HG02588 (cell line): Measurements from ENCODE around the gene CTDSPL.
A peak's percentile ranks its signal among the peaks of the same experiment; 100 is the strongest.

Source experiments
- ATAC-seq: cut with Tn5 transposase; IDR thresholded peaks from one replicate; pipeline ENCODE4 v1.9.1; 2021; ENCODE audit warnings: mild to moderate bottlenecking, moderate library complexity; ENCODE audit not compliant: unreplicated experiment

Gene CTDSPL

DNA sequence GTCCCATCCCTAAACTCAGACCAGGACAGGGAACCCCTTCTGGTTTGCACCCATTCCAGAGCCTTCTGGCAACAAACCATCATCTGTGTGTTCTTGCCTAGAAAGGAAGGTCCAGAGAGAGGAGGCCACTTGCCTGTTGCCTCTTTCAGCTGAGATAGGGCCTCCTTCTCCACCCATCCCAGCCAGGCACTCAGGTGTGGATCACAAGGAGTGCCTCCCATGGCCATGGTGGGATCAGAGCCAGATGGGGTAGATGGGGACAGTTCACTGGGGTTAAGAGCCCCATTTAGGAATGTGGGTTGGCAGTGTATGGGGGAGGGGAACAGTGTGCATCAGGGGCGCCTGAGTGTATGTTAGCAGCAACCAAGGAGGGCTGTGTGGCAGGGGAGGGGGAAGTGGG is 8.9 kb upstream of the CTDSPL start:
- no peak for ATAC-seq

DNA sequence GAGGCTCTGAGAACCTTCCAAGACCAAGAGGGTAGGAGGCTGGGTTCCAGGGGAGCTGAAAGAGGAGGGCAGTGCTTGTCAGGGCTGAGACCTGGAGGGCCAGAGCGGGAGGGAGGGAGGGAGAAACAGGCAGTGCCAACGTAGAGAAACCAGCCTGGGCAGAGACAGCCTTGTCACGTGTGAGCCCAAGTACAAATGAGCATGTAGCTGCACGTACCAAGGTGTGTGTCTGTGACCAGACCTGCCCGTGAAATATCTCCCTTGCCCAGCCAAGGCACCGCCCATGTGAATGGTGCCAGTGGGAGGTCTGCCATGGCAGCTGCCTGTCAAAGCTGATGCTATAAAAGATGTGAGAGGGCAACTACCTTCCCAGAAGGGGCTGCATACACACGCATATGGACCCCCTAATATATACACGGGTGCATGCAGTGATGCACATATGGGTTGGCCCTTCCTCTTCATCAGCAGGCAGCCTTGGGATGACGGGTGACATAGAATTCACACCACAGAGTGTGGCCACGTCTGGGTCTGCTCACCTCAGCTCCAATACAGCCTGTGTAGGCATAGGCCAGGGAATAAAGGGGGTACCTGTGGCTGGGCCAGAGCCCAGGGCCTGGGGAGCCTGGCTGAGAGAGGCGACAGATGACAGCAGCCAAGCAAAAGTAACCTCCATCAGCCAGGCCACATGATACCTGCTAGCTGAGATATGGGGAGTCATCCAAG is 7.8 kb upstream of the CTDSPL start:
- ATAC-seq = no peak

DNA sequence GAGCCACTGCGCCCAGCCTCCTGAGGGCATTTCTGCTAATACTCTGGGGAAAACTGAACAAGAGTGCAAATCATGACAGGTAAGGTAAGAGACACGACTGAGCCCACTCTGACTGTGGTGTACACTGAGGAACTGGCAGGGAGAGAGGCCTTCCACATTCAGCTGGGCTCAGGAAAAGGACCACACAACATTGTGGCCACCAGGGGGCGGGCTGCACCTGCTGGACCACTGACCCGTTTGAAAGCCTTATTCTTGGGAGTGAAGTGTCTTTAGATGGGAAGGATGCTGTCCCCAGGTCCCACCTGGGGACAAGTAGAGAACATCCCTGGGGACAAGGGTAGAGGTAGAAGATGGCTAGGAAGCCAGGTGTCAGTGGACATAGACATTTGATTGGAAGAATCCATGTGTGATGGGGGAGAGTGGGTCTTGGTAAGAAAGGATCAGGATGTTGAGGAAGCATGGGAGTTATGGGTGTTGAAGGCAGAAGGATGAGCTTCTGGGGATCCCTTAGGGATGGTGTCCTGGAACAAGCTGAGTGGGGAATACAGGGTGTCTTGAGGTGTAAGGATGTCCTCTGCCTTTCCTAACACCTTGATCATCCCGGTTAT is 6.2 kb upstream of the CTDSPL start:
- peak; percentile 46 for ATAC-seq

DNA sequence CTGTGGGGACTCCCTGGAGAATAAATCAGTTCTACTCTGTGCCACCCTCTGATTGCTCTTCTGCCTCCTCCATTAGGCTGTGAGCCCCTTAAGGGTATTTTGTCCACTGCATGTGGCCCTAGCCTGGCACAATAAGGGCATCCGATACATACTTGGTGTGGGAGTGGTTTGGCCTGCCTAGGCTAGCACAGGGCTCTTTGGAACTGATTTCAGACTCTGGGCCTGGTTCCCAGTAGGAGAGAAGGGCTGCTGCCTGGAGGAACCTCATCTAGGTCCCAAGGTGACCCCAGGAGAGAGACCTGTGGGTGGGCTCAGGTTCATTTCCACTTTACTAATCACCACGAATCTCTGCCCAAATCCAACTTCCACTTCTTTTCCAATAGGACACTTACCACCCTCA is 5.3 kb upstream of the CTDSPL start:
- ATAC-seq = no peak

GRCh38 chr3:37858742-37859141 is 2.9 kb upstream of the CTDSPL start:
- no peak for ATAC-seq

- no peak for ATAC-seq
Observed at GRCh38 chr3:37859354-37859753, 2.3 kb upstream of the CTDSPL start.

GRCh38 chr3:37859908-37860199 is 1.8 kb upstream of the CTDSPL start:
- no peak for ATAC-seq

- no peak for ATAC-seq
Observed at GRCh38 chr3:37862219-37862902, 681 bp downstream of the CTDSPL start.

- ATAC-seq = no peak
Observed at GRCh38 chr3:37862903-37863815, 1.5 kb downstream of the CTDSPL start.

DNA sequence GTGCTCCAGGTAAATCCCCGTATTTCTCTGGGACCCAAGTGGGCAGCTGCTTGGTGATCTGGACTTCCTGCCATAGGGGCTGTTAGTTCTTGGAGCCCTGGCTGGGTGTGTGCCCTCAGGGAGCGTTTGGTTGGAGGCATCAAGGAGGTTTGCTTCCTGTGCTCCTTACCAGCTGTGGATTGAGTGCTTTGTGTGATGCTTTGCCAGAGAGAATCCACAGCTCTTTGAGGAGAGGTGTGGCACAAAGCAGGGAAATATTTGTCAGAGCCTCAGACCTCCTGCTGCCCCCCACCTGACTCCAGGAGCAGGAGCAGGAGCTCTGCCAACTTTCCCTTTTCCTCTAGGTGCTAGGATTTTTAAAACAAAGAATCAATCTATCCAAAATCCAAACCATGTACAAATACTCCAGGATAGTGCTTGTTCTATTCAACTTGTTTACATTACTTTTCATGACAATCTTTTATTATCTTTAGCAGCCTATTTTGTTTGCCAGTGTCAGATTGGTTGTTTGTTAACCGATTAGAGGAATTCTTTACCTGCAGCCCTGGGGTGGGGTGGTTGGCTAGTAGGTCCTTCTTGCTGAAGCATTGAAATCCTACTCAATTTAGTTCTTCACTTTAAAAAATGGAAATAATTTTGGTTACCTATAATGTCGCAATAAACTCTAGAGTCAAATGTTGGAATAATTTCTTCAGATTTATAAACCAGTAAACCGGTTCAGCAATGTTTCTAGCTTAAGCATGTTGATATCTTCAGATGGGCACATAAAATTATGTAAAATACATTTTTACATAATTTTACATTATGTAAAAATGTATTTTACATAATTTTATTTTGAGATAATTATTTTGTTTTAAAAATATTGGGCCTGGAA is 2.5 kb downstream of the CTDSPL start:
- no peak for ATAC-seq

DNA sequence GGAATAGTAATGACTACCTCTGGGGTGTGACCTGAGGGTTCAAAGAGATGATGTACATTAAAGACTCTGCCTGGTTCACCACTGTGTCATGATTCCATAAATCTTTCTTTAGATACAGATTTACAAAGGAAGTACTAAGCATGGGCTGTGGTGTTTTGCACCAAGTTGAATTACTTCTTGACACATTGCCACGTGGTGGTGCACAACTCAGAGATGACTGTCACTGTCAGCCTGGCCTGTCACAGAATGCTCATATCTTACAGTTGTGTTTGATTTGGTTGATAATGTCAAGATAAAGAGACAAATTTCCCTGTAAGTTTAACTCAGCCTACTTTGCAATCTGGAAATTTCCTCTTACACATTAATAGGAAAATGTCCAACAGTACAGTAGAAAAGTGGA is 3.2 kb downstream of the CTDSPL start:
- no peak for ATAC-seq

GRCh38 chr3:37867144-37867543 is 5.5 kb downstream of the CTDSPL start:
- no peak for ATAC-seq

- no peak for ATAC-seq
Observed at GRCh38 chr3:37871858-37872257, 10.2 kb downstream of the CTDSPL start.

DNA sequence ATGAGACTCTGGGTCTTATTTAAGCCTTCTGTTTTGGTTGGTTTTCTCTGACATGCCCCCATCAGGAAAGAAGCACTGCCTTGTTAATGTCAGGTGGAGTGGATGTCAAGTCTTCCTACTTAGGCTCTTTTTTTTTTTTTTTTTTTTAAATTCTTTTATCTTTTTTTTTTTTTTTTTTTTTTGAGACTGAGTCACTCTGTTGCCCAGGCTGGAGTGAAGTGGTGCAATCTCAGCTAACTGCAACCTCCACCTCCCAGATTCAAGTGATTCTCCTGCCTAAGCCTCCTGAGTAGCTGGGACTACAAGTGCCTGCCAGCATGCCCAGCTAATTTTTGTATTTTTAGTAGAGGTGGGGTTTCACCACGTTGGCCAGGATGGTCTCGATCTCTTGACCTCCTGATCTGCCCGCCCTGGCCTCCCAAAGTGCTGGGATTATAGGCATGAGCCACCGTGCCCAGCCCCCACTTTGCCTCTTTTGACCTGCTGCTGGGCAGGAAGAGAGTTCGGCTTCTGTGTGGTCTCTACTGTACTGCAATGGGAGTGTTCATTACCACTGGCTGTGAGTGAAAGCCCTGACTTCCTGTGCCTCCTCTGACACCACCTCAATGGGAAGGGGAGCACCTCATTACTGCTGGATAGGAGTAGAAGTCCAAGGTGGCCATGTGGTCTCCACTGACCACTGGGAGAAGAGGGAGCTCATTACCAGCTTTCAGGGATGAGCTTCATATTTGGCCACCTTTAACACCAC is 10.9 kb downstream of the CTDSPL start:
- ATAC-seq = no peak

DNA sequence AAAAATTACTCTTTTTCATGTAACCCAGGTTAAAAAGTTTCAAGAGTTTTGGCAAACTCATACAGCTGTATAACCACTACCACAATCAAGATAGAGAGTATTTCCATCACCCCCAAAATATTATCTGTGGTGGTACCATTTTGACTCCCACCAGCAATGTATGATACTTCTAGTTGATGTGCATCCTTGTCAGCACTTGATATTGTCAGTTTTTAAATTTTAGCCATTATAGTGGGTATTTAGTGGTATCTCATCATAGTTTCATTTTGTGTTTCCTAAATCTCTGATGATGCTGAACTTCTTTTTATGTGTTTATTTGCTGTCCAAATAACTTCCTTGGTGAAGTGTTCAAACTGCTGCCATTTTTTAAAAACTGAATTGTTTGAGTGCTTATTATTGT is 14.6 kb downstream of the CTDSPL start:
- ATAC-seq = no peak

DNA sequence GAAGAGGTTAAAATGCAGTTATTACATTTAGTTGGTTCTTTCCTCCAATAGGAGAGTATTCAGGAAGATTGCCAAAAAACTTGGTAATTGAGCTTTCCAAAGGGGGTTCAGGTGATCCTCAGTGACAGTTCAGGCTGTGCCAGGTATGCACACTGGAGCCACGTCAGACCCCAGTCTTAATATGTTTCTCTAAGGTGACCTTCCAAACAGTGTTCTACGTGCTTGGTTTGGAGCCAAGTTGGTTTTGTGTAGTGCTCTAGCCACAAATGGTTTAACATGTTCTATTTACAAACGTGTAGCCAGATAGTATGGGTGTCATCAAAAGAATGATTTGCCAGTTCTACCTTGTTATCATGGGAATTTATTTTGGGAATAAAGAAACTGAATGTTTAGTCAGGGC is 21.0 kb downstream of the CTDSPL start:
- no peak for ATAC-seq

DNA sequence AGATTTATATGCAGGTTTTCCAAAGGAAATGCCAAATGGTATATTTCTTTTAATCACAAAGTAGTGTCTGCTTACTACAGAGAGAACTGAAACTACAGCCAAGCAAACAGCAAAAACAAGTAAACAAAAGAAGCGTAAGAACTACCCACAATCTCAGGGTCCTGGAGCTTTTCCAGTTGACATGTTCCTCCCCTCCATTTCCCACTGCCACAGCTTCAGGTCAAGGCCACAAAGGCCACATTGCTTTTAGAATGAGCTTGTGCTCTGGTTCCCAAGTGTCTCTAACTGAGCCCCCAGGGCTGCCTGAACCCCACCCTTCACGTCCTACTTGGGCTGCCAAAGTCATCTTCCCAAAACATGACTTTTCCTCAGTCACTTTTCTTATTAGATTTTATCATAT is 24.1 kb downstream of the CTDSPL start:
- ATAC-seq = no peak

- ATAC-seq = no peak
Observed at GRCh38 chr3:37886395-37886794, 24.7 kb downstream of the CTDSPL start.

GRCh38 chr3:37887062-37887461 is 25.4 kb downstream of the CTDSPL start:
- no peak for ATAC-seq

DNA sequence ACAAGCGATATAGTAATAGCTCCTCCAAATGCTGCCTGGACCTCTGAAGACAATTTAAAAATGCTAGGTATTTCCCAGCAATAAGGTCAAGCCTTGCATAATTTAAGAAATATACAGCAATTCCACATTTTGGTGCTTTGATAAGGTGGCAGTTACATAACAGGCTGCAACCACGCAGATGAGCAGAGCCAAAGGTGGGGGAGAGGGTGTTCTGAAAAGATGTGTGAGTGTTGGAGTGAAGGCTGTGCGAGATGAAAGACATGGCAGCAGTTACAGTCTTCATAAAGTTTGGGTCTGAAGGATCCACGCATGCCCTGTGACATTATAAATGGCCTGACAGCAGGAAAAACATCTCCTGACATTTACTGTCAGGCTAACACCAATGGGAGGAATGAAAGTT is 26.1 kb downstream of the CTDSPL start:
- ATAC-seq = no peak
